ENCODE results near the gene PGAP3.

- no peak for TF ChIP-seq CTCF (conservative IDR thresholded peaks at IDR 0.05; ENCODE audit: low read depth, low read length)
- no peak for TF ChIP-seq EZH2phosphoT487 (IDR thresholded peaks at IDR 0.05; ENCODE audit: borderline replicate concordance, low read length)
These were observed 41.5 kb upstream of the PGAP3 start for GRCh38 chr17:39729280-39729851.

Data from PC-3 (cell line).